NCI-H510A (cell line): ENCODE results near the gene NPAS1.
"Not testable (repeated sequence)": the region's sequence is repeated elsewhere in the genome, so short reads cannot be mapped to it uniquely, and the experiment has no call there.

ENCODE experiments used
- DNase-seq: peaks from one replicate; lab custom pipeline; 2025; lab: John Stamatoyannopoulos, UW

The NPAS1 gene

DNA sequence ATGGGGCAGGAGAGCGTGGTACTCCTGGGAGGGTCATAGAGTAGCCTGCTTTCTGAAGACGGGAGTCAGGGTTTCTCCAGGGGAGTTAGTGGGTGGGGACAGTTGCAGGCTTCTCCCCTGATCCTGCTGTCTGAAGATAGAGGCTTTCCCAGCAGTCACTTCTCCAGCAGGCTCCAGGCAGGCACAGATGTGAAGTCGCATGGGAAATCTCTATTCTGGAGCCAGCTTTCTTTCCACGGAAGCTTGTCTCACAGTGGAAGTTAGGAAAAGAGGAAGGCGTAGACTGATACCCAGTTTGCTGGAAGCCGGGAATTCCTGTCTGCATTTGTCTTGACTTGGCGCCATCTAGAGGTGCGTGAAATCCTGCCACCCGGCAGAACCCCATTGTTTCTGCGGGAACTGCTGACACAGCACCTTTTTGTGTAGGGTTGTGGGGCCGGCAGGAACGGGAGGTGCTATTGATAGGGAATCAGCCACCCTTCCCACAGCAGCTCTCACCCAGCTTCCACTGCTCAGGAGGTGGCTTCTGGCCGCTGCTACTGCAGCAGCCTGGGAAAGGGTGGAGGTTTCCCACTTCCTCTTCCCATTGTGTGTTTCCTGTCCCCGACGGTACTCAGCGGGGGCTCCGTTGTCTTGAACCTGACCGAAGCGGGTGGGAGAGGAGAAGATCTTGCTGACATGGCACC, 28.5 kb upstream of the NPAS1 start:
- peak; percentile 53 for DNase-seq

DNA sequence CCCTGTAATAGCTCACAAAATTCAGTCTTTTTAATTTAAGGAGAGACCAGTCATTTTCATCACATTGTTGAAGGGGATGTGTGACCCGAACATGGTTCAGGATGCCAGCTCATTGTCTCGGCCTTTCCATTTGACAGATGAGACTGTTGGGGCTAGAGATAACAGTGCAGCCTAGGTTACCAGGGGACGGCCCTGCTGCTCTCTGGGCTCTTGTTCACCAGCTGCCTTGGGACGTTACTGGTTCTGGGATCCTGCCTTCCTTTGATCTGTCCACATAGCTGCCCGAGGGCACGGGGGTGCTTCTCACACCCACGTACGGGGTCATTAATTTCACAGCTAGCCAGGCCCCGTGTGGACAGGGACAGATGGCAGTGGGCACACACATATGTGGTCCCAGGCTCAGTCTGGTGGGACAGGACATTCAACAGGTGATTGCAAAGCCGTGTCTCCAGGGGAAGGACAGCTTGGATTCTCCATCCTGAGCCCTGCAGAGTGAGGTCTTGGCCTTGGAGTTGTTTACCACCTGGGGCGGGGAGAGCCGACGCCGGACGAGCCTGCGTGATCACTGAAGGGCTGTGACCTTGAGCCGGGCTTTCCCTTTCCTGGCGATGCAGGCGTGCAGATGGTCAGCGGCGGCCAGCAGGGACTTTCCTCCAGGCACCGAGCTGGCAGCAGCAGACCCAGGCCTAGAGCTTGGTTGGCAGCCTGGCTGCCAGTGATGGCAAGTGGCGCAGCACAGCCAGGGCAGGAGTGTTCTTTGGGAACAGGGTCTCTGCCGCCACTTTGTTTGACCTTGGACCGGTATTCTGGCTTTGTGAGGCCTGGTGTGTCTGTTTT, 26.7 kb upstream of the NPAS1 start:
- no peak for DNase-seq

DNA sequence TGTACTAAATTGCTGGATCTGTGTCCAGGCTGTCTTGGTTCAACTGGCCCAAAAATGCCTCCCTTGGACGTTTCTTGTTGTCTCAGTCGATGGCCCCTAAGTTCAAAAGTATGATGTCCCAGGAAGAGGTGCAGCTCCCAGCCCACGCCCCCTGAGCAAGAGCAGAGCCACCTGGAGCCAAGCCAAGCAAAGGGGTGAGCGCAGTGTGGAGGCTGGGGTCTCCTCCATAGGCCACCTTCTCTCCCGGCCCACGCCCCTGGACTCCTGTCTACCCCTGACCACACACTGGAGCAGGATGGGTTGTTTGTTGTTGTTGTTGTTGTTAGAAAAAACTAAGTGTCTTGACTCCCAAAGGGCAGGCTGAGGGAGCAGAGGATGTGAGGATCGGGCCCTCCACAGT, 26.0 kb upstream of the NPAS1 start:
- DNase-seq = no peak

DNA sequence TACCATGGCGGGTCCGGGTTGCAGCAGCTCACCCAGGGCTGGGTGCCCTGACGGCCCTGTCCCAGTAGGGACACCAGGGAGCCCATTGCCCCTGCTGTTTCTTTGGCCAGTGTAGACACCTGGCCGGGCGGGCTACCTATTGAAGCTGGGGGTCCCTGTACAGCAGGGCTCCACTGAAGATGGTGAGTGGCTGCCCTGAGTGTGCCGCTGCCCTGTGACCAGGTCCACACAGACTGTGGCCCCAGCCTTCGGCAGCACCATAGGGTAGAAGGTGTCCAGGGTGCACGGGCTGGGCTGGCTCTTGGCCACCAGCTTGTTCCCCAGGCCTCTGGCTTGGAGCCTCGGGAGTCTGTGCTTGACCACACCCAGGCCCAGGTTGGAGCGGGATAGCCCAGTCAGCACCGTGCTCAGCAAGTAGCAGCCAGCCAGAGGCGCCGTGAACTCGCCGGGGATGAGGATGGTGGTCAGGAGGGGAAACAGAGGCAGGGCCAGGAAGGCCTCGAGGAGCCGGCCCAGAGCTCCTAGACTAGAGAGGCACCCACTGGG, 25.4 kb upstream of the NPAS1 start:
- DNase-seq = no peak

DNA sequence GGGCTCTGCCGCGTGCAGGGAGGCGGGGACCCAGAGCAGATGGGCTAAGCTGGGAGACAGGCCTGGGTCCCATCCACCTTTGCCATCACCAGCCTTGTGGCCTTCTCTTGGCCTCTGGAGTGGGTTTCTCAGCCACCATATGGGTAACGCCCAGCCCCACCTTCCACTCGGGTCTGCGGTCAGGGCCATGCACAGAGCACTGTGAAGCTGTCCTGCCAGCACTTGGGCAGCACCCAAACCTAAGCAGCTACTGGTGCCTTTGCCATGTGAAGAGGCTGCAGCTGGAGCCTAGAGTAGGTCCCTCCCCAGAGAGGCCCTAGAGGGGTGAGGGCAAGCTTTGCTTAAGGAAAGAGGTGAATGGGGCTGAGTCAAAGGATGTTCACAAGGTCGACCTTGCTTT, 24.1 kb upstream of the NPAS1 start:
- DNase-seq = no peak

DNA sequence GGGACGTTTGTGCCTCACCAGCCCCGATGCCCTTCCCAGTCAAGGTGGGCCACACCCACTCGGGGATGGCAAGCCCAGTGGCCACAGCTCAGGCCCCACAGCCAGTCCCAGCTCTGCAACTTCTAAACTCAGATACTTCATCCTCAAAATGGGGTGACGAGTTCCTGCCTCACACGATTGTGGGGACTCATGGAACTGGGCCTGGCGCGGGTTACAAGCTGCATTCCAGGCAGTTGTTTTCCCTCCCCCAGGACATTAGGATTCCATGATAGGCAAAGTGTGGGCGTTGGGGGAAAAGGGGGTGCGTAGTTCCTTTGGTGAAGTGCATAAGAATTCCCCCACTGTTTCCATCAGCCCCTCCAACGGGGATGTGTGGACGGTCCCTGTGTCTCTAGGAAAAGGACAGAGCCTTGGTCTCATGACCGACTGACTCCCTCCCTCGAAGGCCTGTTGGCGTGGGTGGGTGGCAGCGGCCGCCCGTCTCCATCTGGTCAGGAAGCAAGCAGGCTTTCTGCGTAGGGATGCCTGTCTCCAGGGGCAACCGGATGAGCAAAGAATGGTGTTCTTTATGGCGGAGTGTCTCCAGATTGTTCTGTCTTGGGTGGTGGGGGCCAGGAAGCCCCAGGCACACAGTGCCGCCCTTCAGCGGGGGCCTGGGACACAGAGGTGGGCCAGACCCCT, 21.1 kb upstream of the NPAS1 start:
- DNase-seq = no peak

DNA sequence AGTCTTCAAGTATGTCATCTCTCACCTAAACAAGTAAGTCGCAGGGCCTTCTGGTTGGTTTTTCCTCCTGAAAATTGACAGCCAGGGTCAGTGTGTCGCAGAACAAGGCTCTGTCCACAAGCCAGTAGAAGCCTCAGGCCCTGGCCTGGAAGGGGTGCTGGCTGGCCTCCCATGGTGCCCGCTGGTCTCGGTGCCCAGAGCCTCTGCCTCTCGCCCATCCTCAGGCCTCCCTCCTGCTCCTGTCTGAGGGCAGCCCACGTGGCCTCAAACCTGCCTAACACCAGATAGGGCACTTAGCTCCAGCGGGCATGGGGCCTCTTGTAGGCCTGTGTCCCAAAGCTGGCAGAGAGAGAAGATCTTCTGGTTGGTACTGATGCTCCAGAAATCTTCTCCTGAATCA, 20.3 kb upstream of the NPAS1 start:
- no peak for DNase-seq

DNA sequence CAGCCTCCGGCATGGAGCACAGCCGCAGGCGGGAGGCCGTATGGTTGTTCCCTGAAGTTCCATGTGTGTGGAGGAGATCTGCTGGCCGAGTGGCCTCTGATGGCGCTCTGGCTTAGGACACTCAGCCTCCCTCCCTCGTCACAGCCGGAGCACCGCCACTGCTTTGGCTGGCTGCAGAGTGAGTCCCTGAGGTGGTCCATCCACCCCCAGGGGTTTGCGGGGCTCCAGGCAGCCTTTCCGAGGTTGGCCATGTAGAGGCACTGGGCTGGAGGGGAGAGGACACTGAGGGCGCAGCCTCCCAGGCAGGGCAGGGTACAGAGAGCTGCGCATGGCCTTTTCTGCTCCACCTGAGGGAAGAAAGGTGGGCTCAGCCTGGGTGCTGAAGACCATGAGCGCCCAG, 19.8 kb upstream of the NPAS1 start:
- DNase-seq = no peak

DNA sequence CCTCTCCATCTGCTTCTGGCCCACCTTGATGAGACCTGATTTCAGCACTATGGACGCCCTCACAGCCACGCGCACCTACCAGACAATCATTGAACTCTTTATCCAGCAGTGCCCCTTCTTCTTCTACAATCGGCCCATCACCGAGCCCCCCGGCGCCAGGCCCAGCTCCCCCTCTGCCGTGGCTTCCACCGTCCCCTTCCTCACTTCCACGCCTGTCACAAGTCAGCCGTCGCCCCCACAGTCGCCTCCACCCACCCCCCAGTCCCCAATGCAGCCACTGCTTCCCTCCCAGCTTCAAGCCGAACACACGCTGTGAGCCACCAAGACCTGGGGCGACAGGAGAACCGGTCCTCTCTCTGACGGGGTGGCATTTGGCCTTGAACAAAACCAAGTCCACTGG, 19.3 kb upstream of the NPAS1 start:
- no peak for DNase-seq

DNA sequence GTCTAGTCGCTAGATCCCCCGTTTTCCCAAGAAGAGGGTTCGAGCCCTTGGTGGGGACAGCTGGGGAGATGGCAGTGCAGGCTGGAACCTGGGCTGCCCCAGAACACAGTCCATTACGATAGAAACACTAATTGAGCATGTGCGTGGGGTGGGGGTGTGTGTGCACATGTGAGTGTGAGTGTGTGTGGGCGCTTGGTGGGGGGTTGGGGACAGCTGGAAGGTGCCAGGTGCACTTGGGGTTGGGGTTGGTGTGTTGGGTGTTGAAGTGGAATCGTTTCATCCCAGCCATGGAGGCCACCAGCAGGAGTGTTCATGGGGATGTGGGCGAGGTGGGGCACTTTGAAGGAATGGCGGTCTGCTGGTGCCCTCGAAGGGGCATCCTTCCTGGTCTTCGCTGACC, 18.1 kb upstream of the NPAS1 start:
- no peak for DNase-seq

DNA sequence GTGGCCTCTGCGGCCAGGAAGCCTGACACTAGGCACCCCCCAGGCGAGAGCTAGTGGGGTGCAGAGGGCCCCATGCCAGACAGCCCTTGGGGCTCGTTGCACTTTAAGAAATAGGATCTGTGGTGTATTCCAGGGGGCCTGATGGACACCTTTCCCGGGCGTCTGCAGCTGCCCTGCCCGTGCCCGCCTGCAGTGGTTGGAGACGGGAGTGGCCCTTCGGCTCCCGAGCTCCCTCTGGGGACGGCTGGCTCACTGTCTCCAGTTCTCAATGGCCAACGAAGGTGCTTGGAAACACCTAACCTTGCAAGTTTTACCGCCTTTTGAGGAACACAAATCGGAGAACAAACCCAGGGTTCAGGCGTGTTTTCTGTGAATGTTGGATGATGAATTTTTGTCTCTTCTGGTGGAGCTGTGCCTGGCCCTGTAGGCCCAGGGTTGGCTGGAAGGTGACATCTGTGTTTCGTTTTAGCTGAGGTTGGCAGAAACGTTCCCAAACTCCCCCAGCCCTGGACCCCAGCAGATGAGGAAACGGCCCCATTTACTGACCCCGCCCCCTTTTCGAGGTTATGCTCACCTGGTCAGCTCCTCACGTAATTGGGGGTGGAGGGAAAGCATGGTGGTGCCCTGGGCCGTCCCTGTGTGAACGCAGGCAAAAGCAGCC, 17.4 kb upstream of the NPAS1 start:
- DNase-seq = no peak

DNA sequence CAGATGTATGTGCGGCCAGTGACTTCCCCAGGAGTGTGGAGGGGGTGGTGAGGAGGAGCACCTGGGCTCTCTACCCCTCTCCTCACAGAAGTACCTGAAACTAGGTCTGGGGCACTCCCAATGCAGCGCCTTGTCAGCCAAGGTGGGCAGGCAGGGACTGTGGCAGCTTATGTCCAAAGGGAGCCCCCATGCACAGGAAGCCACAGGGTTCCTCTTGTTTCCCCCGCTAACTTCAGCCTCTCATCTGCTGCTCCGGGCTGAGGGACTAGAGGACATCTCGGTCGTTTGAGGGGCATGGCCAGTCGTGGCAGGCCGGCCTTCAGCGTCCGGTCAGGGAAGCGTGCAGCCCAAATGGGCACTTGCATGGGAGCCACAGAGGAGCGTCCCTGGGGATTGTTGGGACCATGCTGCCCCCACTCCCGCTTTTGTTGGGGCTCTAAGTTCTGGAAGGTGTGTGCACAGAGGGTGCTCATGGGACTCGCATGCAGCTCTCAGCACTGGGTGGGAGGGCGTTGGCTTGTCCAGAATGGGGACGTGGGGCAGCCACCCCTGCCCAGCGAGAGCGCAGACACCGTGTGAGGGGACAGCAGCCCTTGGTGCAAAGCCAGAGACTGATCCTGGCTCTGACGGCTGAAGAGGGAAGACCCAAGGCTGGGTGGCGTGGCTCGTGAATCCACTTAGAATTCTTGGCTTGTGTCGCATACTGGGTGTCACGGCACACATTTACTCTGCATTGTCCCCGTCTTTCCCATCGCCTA, 16.6 kb upstream of the NPAS1 start:
- no peak for DNase-seq

DNA sequence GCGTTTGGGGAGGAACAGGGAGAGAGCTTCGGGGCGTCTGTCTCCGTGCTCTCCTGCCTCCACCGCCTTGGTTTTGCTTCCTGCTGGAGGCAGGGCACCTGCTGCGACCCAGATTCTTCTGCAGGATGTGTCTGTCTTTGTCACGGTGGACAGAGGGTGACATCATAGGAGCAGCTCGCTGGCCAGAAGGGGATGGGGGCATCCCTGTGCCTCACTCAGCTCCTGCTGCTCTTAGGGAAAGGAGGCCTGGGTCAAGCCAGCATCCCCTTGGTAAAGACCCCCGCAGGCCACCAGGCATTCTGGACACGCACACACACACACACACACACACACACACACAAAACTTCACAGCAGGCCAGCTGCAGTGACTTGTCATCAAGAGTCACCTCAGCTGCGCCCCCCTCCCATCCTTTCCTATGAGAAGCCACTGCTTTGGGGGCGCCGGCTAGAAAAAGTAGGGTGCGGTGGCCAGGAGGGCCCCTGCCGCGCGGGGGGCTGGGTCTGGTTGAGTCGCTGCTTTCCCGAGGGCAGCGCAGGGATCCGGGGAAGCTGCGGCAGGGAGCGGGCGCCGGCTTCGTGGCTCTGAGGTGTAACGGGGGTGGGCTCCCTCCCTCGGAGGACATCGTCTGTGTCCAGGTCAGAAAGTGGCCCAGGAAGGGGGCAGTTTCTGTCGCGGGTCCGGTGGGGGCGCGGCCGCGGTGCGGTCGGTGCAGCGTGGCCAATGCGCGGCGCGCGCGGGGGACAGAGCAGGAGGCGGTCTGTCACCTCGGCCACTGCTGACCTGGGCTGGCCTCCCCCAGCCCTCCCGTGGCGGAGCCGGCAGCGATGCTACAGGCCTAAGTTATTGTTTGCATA, 15.8 kb upstream of the NPAS1 start:
- no peak for DNase-seq

DNA sequence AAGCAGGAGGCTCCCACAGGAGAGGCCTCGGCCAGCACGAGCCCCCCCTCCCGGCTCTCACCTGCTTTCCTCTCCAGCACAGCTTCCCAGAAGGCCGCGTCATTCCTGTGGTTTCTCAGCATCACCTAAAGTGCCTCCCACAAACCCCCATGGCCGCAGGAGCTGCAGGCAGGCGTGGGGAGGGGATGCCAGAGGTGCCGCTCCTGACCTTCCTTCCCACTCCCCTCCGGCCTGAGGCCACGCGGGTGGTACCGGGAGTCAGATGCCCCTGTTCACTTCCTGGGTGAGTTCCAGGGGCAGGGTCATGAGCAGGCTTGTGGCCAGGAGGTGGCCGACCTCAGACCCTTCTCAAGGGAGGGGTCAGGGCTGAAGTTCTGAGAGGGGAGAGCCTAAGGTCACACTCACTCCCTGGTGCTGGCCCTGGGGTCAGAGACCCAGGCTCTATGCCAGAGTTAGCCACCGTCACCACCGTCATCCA, 14.4 kb upstream of the NPAS1 start:
- DNase-seq = no peak

DNA sequence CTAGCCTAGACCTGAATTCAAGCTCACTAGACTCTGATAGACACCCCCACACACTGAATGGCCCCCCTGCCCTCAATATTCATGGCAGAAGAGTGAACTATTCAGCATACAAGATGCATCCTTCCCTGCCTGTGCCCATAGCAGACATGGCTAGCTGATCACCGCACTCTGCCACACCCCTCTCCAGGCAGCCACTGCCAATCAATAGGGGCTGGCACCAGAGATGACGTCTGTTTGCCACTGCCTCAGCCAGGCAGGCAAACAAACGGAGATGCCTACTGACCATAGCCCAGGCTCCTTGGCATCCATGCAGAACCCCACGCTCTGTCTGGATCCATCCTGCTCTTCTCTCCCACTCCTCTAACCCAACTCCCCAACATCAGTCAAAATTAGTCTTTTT, 13.8 kb upstream of the NPAS1 start:
- no peak for DNase-seq

DNA sequence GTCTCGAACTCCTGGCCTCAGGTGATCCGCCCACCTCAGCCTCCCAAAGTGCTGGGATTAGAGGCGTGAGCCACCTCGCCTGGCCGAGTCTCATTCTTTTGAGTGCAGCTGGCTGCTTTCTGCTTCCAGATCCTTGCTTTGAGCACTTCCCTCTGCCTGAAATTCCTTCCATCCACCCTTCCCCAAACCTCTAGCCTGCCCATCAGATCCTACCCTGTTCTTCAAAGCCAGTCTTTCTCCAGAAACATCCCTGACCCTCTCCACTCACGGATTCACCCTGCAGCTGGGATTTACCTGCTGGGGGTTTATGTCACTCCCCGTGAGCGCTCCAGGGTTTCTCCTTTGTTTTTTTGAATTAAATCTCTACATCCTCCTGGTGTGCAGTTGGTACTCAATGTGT, 13.1 kb upstream of the NPAS1 start:
- DNase-seq = no peak

DNA sequence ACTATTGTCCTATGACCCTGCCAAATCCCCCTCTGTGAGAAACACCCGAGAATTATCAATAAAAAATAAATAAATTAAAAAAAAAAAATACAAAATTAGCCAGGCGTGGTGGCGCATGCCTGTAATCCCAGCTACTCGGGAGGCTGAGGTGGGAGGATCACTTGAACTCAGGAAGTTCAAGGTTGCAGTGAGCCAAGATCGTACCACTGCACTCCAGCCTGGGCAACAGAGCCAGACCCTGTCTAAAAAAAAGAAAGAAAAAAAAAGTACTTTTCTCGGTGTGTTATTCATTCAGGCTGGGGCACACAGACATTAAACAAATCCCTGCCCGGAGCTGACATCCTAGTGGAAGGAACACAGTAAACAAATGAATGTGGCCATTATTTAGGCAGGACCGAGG, 9.1 kb upstream of the NPAS1 start:
- DNase-seq = not testable (repeated sequence)

DNA sequence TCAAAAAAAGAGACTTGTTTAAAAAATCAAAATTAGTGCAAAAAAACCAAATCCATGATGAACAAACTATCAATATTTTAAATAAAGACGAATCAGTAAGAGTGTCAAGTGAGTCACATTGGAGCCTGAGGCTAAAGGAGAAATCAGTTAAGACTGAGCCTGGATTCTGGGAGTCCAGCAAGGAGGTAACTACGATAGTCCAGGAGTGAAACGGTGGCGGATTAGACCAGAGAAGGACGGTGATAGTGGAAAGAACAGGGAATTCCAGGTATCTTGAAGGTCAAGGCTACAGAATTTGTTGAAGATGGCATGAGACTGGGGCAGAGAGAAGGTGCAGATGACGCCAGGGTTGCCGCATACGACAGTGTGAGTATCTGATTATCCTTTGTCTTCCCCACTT, 7.0 kb upstream of the NPAS1 start:
- DNase-seq = no peak

DNA sequence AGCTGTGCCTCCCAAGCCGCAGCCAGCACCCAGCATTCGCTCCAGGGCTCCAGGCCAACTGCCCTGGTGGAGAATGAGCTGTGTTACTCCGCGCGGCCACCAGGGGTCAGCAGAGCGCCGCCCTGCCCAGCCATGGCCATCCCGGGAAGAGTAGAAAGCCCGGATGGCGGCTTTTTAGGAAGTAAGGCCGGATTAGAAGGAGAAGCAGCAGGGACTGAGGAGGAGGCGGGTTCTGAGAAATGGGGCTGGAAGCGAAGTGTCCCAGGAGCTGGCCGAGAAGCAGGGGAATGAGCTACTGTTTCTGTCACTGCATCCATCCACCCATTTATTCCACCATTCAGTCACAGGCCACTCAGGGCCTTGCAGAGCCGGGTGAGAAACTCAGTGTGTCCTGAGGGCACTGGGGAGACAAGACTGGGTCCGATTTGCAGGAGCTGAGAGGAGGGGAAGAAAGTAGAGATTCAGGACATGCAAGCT, 6.6 kb upstream of the NPAS1 start:
- no peak for DNase-seq

DNA sequence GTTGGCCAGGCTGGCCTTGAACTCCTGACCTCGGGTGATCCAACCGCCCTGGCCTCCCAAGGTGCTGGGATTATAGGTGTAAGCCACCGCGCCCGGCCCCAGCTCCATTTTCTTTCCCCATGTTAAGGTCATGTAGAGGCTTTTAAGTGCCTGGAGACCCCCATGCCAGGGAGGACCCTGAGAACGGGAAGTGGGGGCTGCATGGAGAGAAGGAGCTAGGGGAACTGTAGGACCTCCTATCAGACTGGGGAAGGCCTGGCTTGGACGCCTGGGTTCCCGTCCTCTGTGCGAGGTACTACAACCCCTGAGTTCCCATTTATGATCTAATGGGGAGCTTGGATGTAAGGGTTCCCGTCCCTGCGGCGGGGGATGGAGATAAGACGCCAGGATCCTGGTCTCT, 714 bp upstream of the NPAS1 start:
- DNase-seq = no peak
